ENCODE measurements around the gene NAALADL1. TPM values are rescaled to one million over a fixed set of nuclear protein-coding genes. Genes with fewer than 3 reads are reported as not detected.
A peak's percentile ranks its signal among the peaks of the same experiment; 100 is the strongest.
"Not testable (repeated sequence)": the region's sequence is repeated elsewhere in the genome, so short reads cannot be mapped to it uniquely, and the experiment has no call there.

NAALADL1 gene
- total RNA-seq, 1 donor from 2014 or later: 13.4 TPM

DNA sequence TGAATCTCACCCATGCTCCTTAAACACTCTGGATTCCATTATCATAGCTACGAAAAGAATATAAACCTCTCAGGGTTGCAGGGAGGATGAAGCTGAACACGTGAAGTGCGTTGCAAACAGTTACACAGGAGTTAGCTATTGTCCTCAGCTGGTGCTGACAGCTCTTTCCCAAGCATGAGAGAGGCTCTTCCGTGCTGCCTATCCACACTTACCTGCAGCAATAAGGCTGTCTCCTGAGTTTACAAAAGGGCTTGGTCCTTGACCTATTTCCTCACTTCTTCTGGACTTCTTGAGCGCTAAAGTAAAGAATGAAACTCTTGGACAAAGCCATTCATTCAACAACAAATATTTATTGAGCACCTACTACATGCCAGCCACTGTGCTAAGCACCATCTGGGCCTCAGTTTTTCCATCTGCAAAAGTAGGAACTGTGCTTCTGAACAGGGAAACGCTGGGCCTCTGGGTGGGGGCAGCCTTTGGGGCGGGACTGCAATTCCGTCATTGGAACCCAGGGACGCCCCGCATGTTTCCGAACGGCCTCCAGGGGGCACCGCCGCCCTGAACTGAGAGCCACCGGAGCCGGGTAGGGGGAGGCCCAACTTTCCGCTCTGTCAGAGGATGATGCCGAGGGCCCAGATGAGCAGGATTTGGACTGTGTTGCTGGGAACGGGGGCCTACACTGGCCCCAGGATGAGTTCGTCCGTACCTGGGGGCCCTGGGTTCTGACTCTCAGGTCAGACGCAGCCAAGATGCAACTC, 45.0 kb downstream of the NAALADL1 start:
- no peak for TF ChIP-seq CTCF (IDR thresholded peaks at IDR 0.05)
- Mint-ChIP-seq H3K4me1 (peaks cover 26% of the 10 kb centered on the region), H3K36me3 (ENCODE audit: low read depth) (peaks cover 16% of the 10 kb centered on the region), H3K4me3 (peak overlapping the region; percentile 90), H3K27ac (peak overlapping the region; percentile 96), H3K27me3 (no peaks in the 10 kb centered on the region), H3K9me3 (no peaks in the 10 kb centered on the region)
- ATAC-seq (ENCODE audit: low read depth): peak; percentile 83
- POLR2A ChIA-PET: interaction anchor here (0.7 to 2.4 kb wide), 19 partner anchors 14 to 602 kb away, joined by 3 to 13 read pairs (median 5); partner anchors contain the start of genes ATG2A, BATF2, MAJIN and PCNX3
- intact Hi-C loops (cut with micrococcal nuclease): loop anchor here (1.0 to 5.0 kb wide), 10 partner anchors 41 to 319 kb away; partner anchors contain the start of genes ATG2A, CAPN1, DPF2 and MAJIN
- CTCF ChIA-PET: interaction anchor here (0.6 to 2.8 kb wide), 20 partner anchors 9 to 377 kb away, joined by 3 to 15 read pairs (median 4); partner anchors contain the start of genes ATG2A, BATF2, CDC42BPG and CDCA5
- peak; percentile 84 for DNase-seq

DNA sequence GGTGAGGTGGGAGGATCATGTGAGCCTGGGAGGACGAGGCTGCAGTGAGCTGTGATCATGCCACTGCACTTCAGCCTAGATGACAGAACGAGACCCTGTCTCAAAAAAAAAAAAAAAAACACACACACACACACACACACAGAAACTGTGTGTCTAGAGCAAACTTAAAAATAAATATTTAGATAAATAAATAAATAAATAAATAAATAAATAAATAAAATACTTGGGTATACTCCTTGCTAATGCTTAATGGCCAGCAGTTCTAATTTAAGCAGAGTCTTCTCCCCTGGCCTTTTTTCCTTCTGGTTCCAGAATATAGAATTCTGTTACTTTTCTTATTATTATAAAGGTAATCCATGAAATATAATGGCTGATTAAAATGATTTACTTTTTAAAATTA, 49.5 kb downstream of the NAALADL1 start:
- intact Hi-C loops (cut with micrococcal nuclease): no loop called here
- TF ChIP-seq CTCF (IDR thresholded peaks at IDR 0.05): no peak

DNA sequence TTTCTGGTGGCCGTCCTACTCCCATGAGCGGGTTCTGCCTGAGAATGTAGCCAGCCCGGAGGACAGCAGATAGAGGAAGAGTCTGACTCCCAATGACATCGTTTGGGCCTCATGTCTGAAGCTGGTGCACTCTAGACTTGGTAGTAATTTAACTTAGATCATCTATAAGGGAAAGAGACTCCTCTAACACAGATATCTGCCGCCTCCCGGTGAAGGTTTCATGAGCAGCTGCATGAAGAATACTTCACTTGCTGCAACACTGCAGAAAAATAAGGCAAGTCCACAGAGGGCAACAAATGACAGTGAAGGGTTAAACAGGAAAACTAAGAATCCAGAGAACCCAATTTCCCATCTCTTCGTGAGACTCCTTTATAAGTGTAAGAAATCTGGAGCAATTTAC, 50.3 kb downstream of the NAALADL1 start:
- DNase-seq: no peak
- ATAC-seq (ENCODE audit: low read depth): no peak
- Mint-ChIP-seq H3K27ac (no peak overlapping the region), H3K9me3 (no peaks in the 10 kb centered on the region), H3K4me1 (peaks cover 3% of the 10 kb centered on the region), H3K36me3 (ENCODE audit: low read depth) (no peaks in the 10 kb centered on the region), H3K4me3 (no peak overlapping the region), H3K27me3 (no peaks in the 10 kb centered on the region)
- no peak for TF ChIP-seq CTCF (IDR thresholded peaks at IDR 0.05)
- intact Hi-C loops (cut with micrococcal nuclease): no loop called here
- ChIA-PET POLR2A (interaction anchor here (0.7 kb wide), 2 partner anchors 8 to 159 kb away, joined by 7 to 11 read pairs; no protein-coding TSS in a partner anchor), CTCF (no interaction called here)

More for the DNA sequence above, 49.5 kb downstream of the NAALADL1 start:
- CTCF ChIA-PET: no interaction called here
- DNase-seq (no peak), ATAC-seq (ENCODE audit: low read depth) (no peak)
- Mint-ChIP-seq H3K27me3 (no peaks in the 10 kb centered on the region), H3K4me1 (peaks cover 9% of the 10 kb centered on the region), H3K9me3 (no peaks in the 10 kb centered on the region), H3K36me3 (ENCODE audit: low read depth) (peaks cover 2% of the 10 kb centered on the region), H3K27ac (no peak overlapping the region), H3K4me3 (no peak overlapping the region)
- POLR2A ChIA-PET: interaction anchor here (0.6 to 0.7 kb wide), 3 partner anchors 9 to 160 kb away, joined by 3 to 11 read pairs (median 7); no protein-coding TSS in a partner anchor

GRCh38 chr11:65003968-65004367, 54.4 kb downstream of the NAALADL1 start:
- intact Hi-C loops (cut with micrococcal nuclease); H3K36me3 Mint-ChIP-seq (ENCODE audit: low read depth); H3K4me3 Mint-ChIP-seq; DNase-seq; H3K27ac Mint-ChIP-seq; H3K9me3 Mint-ChIP-seq; ATAC-seq (ENCODE audit: low read depth); CTCF ChIA-PET; POLR2A ChIA-PET; H3K27me3 Mint-ChIP-seq; H3K4me1 Mint-ChIP-seq: not testable (repeated sequence)

- ChIA-PET CTCF (no interaction called here), POLR2A (no interaction called here)
- ATAC-seq (ENCODE audit: low read depth) (no peak), DNase-seq (no peak)
- Mint-ChIP-seq H3K27ac (no peak overlapping the region), H3K27me3 (no peaks in the 10 kb centered on the region), H3K9me3 (no peaks in the 10 kb centered on the region), H3K36me3 (ENCODE audit: low read depth) (no peaks in the 10 kb centered on the region), H3K4me3 (no peak overlapping the region), H3K4me1 (peaks cover 4% of the 10 kb centered on the region)
- intact Hi-C loops (cut with micrococcal nuclease): no loop called here
- TF ChIP-seq CTCF (IDR thresholded peaks at IDR 0.05): no peak
Measured at GRCh38 chr11:65003282-65003681, 55.1 kb downstream of the NAALADL1 start.

All from activated B cell treated with CpG ODN at 0.5 μM for 24 hours (primary cell).